Measurements from ENCODE around the gene NEK7. TPM values are rescaled to one million over a fixed set of nuclear protein-coding genes. Genes with fewer than 3 reads are reported as not detected.

Gene NEK7
- total and polyA plus RNA-seq, 9 donors, result 25.0 to 87.0 (median 61.3) TPM

DNA sequence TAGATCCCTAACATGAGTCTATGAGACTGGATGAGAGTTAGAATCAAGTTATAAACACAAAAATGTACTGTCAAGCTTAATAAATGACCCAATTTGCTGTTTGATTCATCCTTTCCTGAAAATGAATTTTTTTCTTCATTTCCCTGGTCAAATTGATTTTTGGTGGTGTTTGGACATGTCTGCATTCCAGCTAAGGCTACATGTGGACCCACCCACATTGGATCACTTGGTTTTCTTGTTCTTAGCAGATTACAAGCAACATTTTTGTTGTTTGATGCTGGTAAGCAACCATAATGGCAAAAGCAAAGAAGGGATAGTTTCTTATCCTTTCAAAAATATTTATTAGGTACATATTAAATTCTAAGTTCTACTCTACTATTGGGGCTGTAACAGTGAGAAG, 181.1 kb downstream of the NEK7 start:
- no peaks in the 10 kb centered on the region for H3K4me1 ChIP-seq (ENCODE audit: insufficient read depth)
- no peak overlapping the region for H3K27ac ChIP-seq
- H3K4me3 ChIP-seq, result no peak overlapping the region
- DNase-seq, result no peak
- TF ChIP-seq CTCF (IDR thresholded peaks at IDR 0.05) (no peak), EP300 (IDR thresholded peaks at IDR 0.05) (no peak), POLR2A (IDR thresholded peaks at IDR 0.05) (no peak)
- peaks cover 0 to 3% of the 10 kb centered on the region in 2 donors for H3K9me3 ChIP-seq
- no peaks in the 10 kb centered on the region for H3K27me3 ChIP-seq
- no peaks in the 10 kb centered on the region for H3K36me3 ChIP-seq
- intact Hi-C loops (cut with DNase I), result no loop called here

GRCh38 chr1:198340139-198340538, 183.3 kb downstream of the NEK7 start:
- H3K4me1 ChIP-seq (ENCODE audit: insufficient read depth), result no peaks in the 10 kb centered on the region
- no peaks in the 10 kb centered on the region for H3K36me3 ChIP-seq
- no peak overlapping the region for H3K4me3 ChIP-seq
- intact Hi-C loops (cut with DNase I), result no loop called here
- no peak overlapping the region for H3K27ac ChIP-seq
- no peaks in the 10 kb centered on the region for H3K27me3 ChIP-seq
- DNase-seq, result no peak
- 97 to 100% (median 97%) methylated on average over 1 of the region's 1 CpG for WGBS, 3 donors
- TF ChIP-seq EP300 (IDR thresholded peaks at IDR 0.05) (no peak), CTCF (IDR thresholded peaks at IDR 0.05) (no peak), POLR2A (IDR thresholded peaks at IDR 0.05) (no peak)
- H3K9me3 ChIP-seq, result peaks cover 0 to 3% of the 10 kb centered on the region in 2 donors

- WGBS, 3 donors, result 21 to 57% (median 24%) methylated on average over 3 of the region's 3 CpGs
- Histone ChIP-seq H3K27me3 (no peaks in the 10 kb centered on the region), H3K36me3 (no peaks in the 10 kb centered on the region), H3K27ac (no peak overlapping the region), H3K4me3 (no peak overlapping the region), H3K4me1 (ENCODE audit: insufficient read depth) (no peaks in the 10 kb centered on the region), H3K9me3 (no peaks in the 10 kb centered on the region)
- no peak for DNase-seq
- intact Hi-C loops (cut with DNase I), result no loop called here
- no peak for TF ChIP-seq CTCF (IDR thresholded peaks at IDR 0.05)
- no peak for TF ChIP-seq POLR2A (IDR thresholded peaks at IDR 0.05)
- no peak for TF ChIP-seq EP300 (IDR thresholded peaks at IDR 0.05)
Measured at GRCh38 chr1:198346178-198346577, 189.4 kb downstream of the NEK7 start.

- Histone ChIP-seq H3K4me1 (ENCODE audit: insufficient read depth) (no peaks in the 10 kb centered on the region), H3K36me3 (no peaks in the 10 kb centered on the region), H3K9me3 (no peaks in the 10 kb centered on the region), H3K27ac (no peak overlapping the region), H3K4me3 (no peak overlapping the region), H3K27me3 (no peaks in the 10 kb centered on the region)
- no peak for TF ChIP-seq CTCF (IDR thresholded peaks at IDR 0.05)
- no peak for TF ChIP-seq EP300 (IDR thresholded peaks at IDR 0.05)
- no peak for TF ChIP-seq POLR2A (IDR thresholded peaks at IDR 0.05)
- no peak for DNase-seq
- intact Hi-C loops (cut with DNase I), result no loop called here
Measured at GRCh38 chr1:198350456-198350855, 193.7 kb downstream of the NEK7 start.

Data from ovary (tissue), 9 donors.